ENCODE results near the gene KCNT2.

Gene KCNT2

GRCh38 chr1:196399713-196400112, 208.5 kb downstream of the KCNT2 start:
- DNase-seq (ENCODE audit: low read depth) = no peak

- no peak for DNase-seq (ENCODE audit: low read depth)
These were observed 214.5 kb downstream of the KCNT2 start for GRCh38 chr1:196393742-196394141.

GRCh38 chr1:196393282-196393681, 215.0 kb downstream of the KCNT2 start:
- DNase-seq (ENCODE audit: low read depth) = no peak

- no peak for DNase-seq (ENCODE audit: low read depth)
These were observed 220.5 kb downstream of the KCNT2 start for GRCh38 chr1:196387766-196388165.

- no peak for DNase-seq (ENCODE audit: low read depth)
These were observed 223.1 kb downstream of the KCNT2 start for GRCh38 chr1:196385109-196385508.

- no peak for DNase-seq (ENCODE audit: low read depth)
These were observed 225.9 kb downstream of the KCNT2 start for GRCh38 chr1:196382383-196382782.

- DNase-seq (ENCODE audit: low read depth) = no peak
These were observed 226.7 kb downstream of the KCNT2 start for GRCh38 chr1:196381544-196381943.

- DNase-seq (ENCODE audit: low read depth) = no peak
These were observed 227.9 kb downstream of the KCNT2 start for GRCh38 chr1:196380316-196380715.

- DNase-seq (ENCODE audit: low read depth) = no peak
These were observed 230.4 kb downstream of the KCNT2 start for GRCh38 chr1:196377811-196378210.

- no peak for DNase-seq (ENCODE audit: low read depth)
These were observed 231.5 kb downstream of the KCNT2 start for GRCh38 chr1:196376630-196377328.

GRCh38 chr1:196373798-196374197, 234.4 kb downstream of the KCNT2 start:
- DNase-seq (ENCODE audit: low read depth) = no peak

GRCh38 chr1:196372896-196373536, 235.2 kb downstream of the KCNT2 start:
- DNase-seq (ENCODE audit: low read depth) = no peak

- DNase-seq (ENCODE audit: low read depth) = no peak
These were observed 240.4 kb downstream of the KCNT2 start for GRCh38 chr1:196367838-196368237.

GRCh38 chr1:196366817-196367495, 241.3 kb downstream of the KCNT2 start:
- DNase-seq (ENCODE audit: low read depth) = no peak

GRCh38 chr1:196361112-196361714, 247.0 kb downstream of the KCNT2 start:
- no peak for DNase-seq (ENCODE audit: low read depth)

- DNase-seq (ENCODE audit: low read depth) = no peak
These were observed 250.3 kb downstream of the KCNT2 start for GRCh38 chr1:196357913-196358312.

- DNase-seq (ENCODE audit: low read depth) = no peak
These were observed 252.9 kb downstream of the KCNT2 start for GRCh38 chr1:196355206-196355786.

- DNase-seq (ENCODE audit: low read depth) = no peak
These were observed 263.8 kb downstream of the KCNT2 start for GRCh38 chr1:196344453-196344852.

- no peak for DNase-seq (ENCODE audit: low read depth)
These were observed 283.9 kb downstream of the KCNT2 start for GRCh38 chr1:196324345-196324744.

- no peak for DNase-seq (ENCODE audit: low read depth)
These were observed 284.4 kb downstream of the KCNT2 start for GRCh38 chr1:196323869-196324268.

GRCh38 chr1:196319301-196319700, 288.9 kb downstream of the KCNT2 start:
- DNase-seq (ENCODE audit: low read depth) = no peak

Measured in activated T-helper 1 cell treated with Interleukin-2 at 50 U/mL for 16 hours (primary cell).